AG04449 (cell line): ENCODE data around the gene CAPZA1.

Experiments
- CTCF ChIA-PET: fragments of 350-600 bp; formaldehyde crosslinking; extraction: SDS; loops from one replicate; lab custom pipeline; 2021; ENCODE audit warnings: antibody characterized with exemption; lab: Yijun Ruan, JAX
- POLR2A ChIA-PET: fragments of 400-600, 350-600 bp; formaldehyde crosslinking; extraction: SDS; loops from one replicate; lab custom pipeline; 2020; ENCODE audit warnings: antibody characterized with exemption, inconsistent platforms; lab: Yijun Ruan, JAX
- DNase-seq: peaks from one replicate; pipeline ENCODE4 v3.0.0-alpha.2; 2010; ENCODE audit warnings: low read depth, low spot score
- H3K4me3 ChIP-seq: 2 replicates; pipeline ENCODE4 v1.5.1; 2011; ENCODE audit warnings: low read depth, mild to moderate bottlenecking, control low read depth, low read length
- CTCF ChIP-seq: IDR thresholded peaks from one replicate; pipeline ENCODE4 v1.5.1; 2011; ENCODE audit warnings: mild to moderate bottlenecking, moderate library complexity, low read length, control low read depth, inconsistent platforms; ENCODE audit not compliant: insufficient read depth; ENCODE audit errors: missing control alignments

The CAPZA1 gene

GRCh38 chr1:112583366-112583765, 36.3 kb upstream of the CAPZA1 start:
- POLR2A ChIA-PET, result no interaction called here
- DNase-seq, result no peak
- CTCF ChIA-PET, result interaction anchor here (1.3 kb wide), 1 partner anchor 81 kb away, joined by 3 read pairs; no protein-coding TSS in a partner anchor
- TF ChIP-seq CTCF, result no peak
- H3K4me3 ChIP-seq, result no peak overlapping the region

DNA sequence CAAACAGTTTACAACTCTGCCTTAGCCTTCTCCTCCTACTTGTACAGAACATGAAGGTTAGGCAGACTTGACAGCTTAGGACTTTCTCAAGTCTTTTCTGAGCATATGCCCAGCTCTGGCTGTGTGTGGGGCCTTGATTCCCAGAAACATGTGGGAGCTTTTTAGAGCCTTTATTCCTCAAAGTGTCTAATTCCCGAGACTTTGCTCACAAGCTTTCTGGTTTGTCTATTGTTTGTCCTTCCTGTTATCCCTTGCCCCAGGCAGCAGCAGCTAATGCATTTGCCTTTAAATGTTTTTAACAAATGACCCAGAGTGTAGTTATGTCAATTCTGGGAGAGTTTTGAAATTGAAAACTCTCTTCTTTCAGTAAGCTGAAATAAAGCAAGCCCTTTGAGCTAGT, 29.9 kb upstream of the CAPZA1 start:
- no peak overlapping the region for H3K4me3 ChIP-seq
- CTCF ChIA-PET, result interaction anchor here (1.4 to 2.7 kb wide), 3 partner anchors 16 to 88 kb away, joined by 4 to 8 read pairs (median 5); no protein-coding TSS in a partner anchor
- no peak for DNase-seq
- no peak for TF ChIP-seq CTCF
- POLR2A ChIA-PET, result no interaction called here

GRCh38 chr1:112594208-112594876, 25.3 kb upstream of the CAPZA1 start:
- ChIA-PET CTCF (interaction anchor here (0.6 to 2.9 kb wide), 8 partner anchors 14 to 235 kb away, joined by 3 to 10 read pairs (median 3); no protein-coding TSS in a partner anchor), POLR2A (interaction anchor here (0.7 kb wide), 1 partner anchor 13 kb away, joined by 3 read pairs; no protein-coding TSS in a partner anchor)
- no peak for DNase-seq
- no peak for TF ChIP-seq CTCF
- H3K4me3 ChIP-seq, result no peak overlapping the region

DNA sequence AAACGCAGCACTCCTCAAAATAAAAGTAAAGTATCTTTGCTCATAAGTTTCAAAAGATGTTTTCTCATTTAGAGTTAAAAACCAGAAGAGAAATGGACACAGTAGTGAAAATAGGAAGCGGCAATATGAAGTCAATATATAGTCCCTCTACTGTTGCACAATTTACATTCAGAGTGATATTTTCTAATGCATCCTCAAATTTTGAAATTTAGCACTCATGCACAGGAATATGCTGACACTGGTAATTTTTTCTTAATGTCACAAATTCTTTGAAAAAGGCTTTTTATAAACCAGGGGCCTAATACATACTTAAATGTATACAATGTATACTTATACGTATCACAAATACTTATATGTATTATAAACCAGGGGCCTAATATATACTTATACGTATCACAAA, 20.2 kb upstream of the CAPZA1 start:
- no peak for DNase-seq
- no peak overlapping the region for H3K4me3 ChIP-seq
- no peak for TF ChIP-seq CTCF
- POLR2A ChIA-PET, result no interaction called here
- CTCF ChIA-PET, result interaction anchor here (2.5 kb wide), 1 partner anchor 97 kb away, joined by 16 read pairs; no protein-coding TSS in a partner anchor

GRCh38 chr1:112603012-112603411, 16.6 kb upstream of the CAPZA1 start:
- CTCF ChIA-PET, result interaction anchor here (1.1 to 1.7 kb wide), 3 partner anchors 9 to 101 kb away, joined by 3 to 6 read pairs (median 3); no protein-coding TSS in a partner anchor
- no peak for TF ChIP-seq CTCF
- POLR2A ChIA-PET, result no interaction called here
- no peak overlapping the region for H3K4me3 ChIP-seq
- no peak for DNase-seq

DNA sequence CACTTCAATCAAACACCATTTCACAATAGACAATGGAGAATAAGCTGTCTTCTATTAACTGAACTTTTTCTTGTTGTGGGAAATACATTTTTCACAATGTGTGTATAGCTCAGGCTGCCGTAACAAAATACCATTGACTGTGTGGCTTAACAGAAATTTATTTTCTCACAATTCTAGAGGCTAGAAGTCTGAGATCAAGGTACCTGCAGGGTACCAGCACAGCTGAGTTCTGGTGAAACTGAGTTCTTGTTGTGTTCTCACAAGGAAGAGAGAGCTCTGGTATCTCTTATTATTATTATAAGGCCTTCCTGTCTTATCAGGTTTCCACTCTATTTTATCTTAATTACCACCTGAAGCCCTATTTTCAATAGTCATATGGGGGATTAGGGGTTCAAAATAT, 16.1 kb upstream of the CAPZA1 start:
- ChIA-PET CTCF (interaction anchor here (1.1 to 1.7 kb wide), 3 partner anchors 8 to 101 kb away, joined by 3 to 6 read pairs (median 3); no protein-coding TSS in a partner anchor), POLR2A (no interaction called here)
- no peak overlapping the region for H3K4me3 ChIP-seq
- DNase-seq, result no peak
- no peak for TF ChIP-seq CTCF
